ENCODE results near the gene EIF3D. TPM values are rescaled to one million over a fixed set of nuclear protein-coding genes. Genes with fewer than 3 reads are reported as not detected.

Gene EIF3D
- total RNA-seq, 2 donors from 2014 or later, result 136 to 177 TPM

- ATAC-seq, result peak; percentile 74
- TF ChIP-seq POLR2A (IDR thresholded peaks at IDR 0.05) (no peak), CTCF (IDR thresholded peaks at IDR 0.05) (peak; percentile 20 to 61 (median 50))
- Histone ChIP-seq H3K36me3 (replicated peaks in 1 of 2; ENCODE audit: insufficient read depth in 1 of 2, low read depth in 2 of 2) (no peaks in the 10 kb centered on the region), H3K9me3 (no peaks in the 10 kb centered on the region), H3K27me3 (no peaks in the 10 kb centered on the region), H3K4me3 (no peak overlapping the region), H3K4me1 (peaks cover 3% of the 10 kb centered on the region), H3K27ac (no peak overlapping the region)
- 16 to 17% methylated on average over 22 to 23 of the region's 23 CpGs for WGBS, 2 donors
- peak; percentile 45 to 62 (median 50) for DNase-seq
- intact Hi-C loops (cut with DNase I), result loop anchor here (5.0 kb wide), 2 partner anchors 226 to 316 kb away; partner anchors contain the start of gene NCF4
Observed at GRCh38 chr22:36546092-36546804, 17.3 kb upstream of the EIF3D start.

- Histone ChIP-seq H3K27me3 (no peaks in the 10 kb centered on the region), H3K36me3 (replicated peaks in 1 of 2; ENCODE audit: insufficient read depth in 1 of 2, low read depth in 2 of 2) (no peaks in the 10 kb centered on the region), H3K9me3 (no peaks in the 10 kb centered on the region), H3K27ac (no peak overlapping the region), H3K4me3 (no peak overlapping the region), H3K4me1 (peaks cover 3% of the 10 kb centered on the region)
- intact Hi-C loops (cut with DNase I), result no loop called here
- no peak for DNase-seq
- TF ChIP-seq POLR2A (IDR thresholded peaks at IDR 0.05) (no peak), CTCF (IDR thresholded peaks at IDR 0.05) (no peak)
- no peak for ATAC-seq
- WGBS, 2 donors, result 86 to 89% methylated on average over 11 of the region's 11 CpGs
Observed at GRCh38 chr22:36544107-36544620, 15.2 kb upstream of the EIF3D start.

GRCh38 chr22:36541831-36542411 lies 13.0 kb upstream of the EIF3D start:
- no peak for TF ChIP-seq POLR2A (IDR thresholded peaks at IDR 0.05)
- no peak for TF ChIP-seq CTCF (IDR thresholded peaks at IDR 0.05)
- Histone ChIP-seq H3K27ac (no peak overlapping the region), H3K4me3 (no peak overlapping the region), H3K4me1 (peaks cover 3% of the 10 kb centered on the region), H3K36me3 (replicated peaks in 1 of 2; ENCODE audit: insufficient read depth in 1 of 2, low read depth in 2 of 2) (no peaks in the 10 kb centered on the region), H3K9me3 (no peaks in the 10 kb centered on the region), H3K27me3 (no peaks in the 10 kb centered on the region)
- DNase-seq (no peak), ATAC-seq (no peak)
- intact Hi-C loops (cut with DNase I), result no loop called here
- 54% methylated on average over 9 of the region's 9 CpGs for WGBS, 2 donors

- Histone ChIP-seq H3K9me3 (no peaks in the 10 kb centered on the region), H3K27me3 (no peaks in the 10 kb centered on the region), H3K4me1 (peaks cover 2% of the 10 kb centered on the region), H3K27ac (no peak overlapping the region), H3K36me3 (replicated peaks in 1 of 2; ENCODE audit: insufficient read depth in 1 of 2, low read depth in 2 of 2) (no peaks in the 10 kb centered on the region), H3K4me3 (no peak overlapping the region)
- ATAC-seq, result no peak
- intact Hi-C loops (cut with DNase I), result no loop called here
- DNase-seq, result no peak
- WGBS, 2 donors, result 63 to 65% methylated on average over 12 of the region's 12 CpGs
- no peak for TF ChIP-seq POLR2A (IDR thresholded peaks at IDR 0.05)
- TF ChIP-seq CTCF (IDR thresholded peaks at IDR 0.05), result no peak
Observed at GRCh38 chr22:36540867-36541642, 12.1 kb upstream of the EIF3D start.
